Ascending aorta (tissue), 2 donors: Measurements from ENCODE around the gene ABCA10. TPM values are rescaled to one million over a fixed set of nuclear protein-coding genes. Genes with fewer than 3 reads are reported as not detected.
A peak's percentile ranks its signal among the peaks of the same experiment; 100 is the strongest.

Experiments
- DNase-seq, 2 donors: peaks; one replicate each; pipeline ENCODE4 v3.0.0-alpha.2; 2019; ENCODE audit warnings: low spot score in 2 of 2
- H3K27ac ChIP-seq, 2 donors: fragments of 200-600 bp; sonication (generic); one replicate each; pipeline ENCODE4 v1.5.1; 2016 to 2017; ENCODE audit warnings: mild to moderate bottlenecking in 1 of 2
- H3K27me3 ChIP-seq: fragments of 200-600 bp; sonication (generic); one replicate; pipeline ENCODE4 v1.5.1; 2017
- H3K36me3 ChIP-seq, 2 donors: fragments of 200-600 bp; sonication (generic); one replicate each; pipeline ENCODE4 v1.5.1; 2016
- H3K4me1 ChIP-seq, 2 donors: fragments of 200-600 bp; sonication (generic); one replicate each; pipeline ENCODE4 v1.5.1; 2016 to 2017; ENCODE audit warnings: mild to moderate bottlenecking in 1 of 2
- H3K4me3 ChIP-seq, 2 donors: fragments of 200-600 bp; sonication (generic); one replicate each; pipeline ENCODE4 v1.5.1; 2016 to 2017; ENCODE audit warnings: mild to moderate bottlenecking in 1 of 2
- H3K9me3 ChIP-seq, 2 donors: fragments of 200-600 bp; sonication (generic); one replicate each; pipeline ENCODE4 v1.5.1; 2016
- intact Hi-C: fragments of 100-400 bp; cut with DNase I; formaldehyde crosslinking; loops from one replicate; pipeline ENCODE4 v1.15.1; 2023
- total RNA-seq: library from RNA; depleted of rRNA; stranded (reverse); fragments of >200 nt; gene quantifications from one replicate; pipeline ENCODE4 v1.1.0, GENCODE V29; 2016
- TF ChIP-seq, protein P1 (sequence below), 3 experiments: fragments of 200-600 bp in 2 of 3; fragments of 450-650 bp in 1 of 3; sonication (generic) in 2 of 3; IDR thresholded peaks; one replicate each; pipeline ENCODE4 v1.5.1; 2016 to 2019; ENCODE audit warnings: antibody characterized with exemption in 3 of 3, mild to moderate bottlenecking in 1 of 3, moderate library complexity in 1 of 3

The ABCA10 gene
- total RNA-seq, 1 donor from 2014 or later: 6.8 TPM

DNA sequence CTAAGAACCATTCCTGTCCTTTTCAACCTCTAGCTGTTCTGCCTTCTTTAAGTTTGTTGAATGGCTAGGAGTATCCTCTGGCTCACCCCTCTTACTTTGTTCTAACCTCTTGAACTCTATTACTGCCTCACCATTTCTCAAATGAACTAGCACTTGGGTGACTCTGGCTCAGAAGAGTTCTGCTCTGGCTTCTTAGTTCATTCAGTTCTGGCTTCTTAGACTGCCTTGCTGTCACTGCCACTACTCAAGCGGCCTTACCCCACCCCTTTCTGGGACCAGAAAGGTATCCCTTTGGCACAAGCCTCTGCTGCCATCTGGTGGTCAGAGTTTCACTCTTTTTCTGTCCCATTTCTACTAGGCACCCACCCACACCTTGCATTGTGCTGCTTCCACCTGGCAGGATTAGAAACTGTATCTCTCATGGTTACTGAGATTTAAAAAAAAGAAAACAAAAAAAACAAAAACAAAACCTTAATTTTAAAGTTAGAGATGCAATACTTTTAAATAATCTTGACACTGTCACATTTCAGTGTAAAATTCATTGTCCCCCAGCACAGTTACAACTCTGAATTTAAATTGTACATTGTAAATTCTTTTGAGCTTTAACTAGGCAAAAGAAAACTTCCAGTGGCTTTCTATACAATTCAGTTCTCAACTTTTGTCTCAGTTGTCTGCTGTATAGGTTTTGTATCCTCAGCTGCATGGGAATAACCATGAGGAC lies 6.9 kb upstream of the ABCA10 start:
- Histone ChIP-seq H3K4me1 (no peaks in the 10 kb centered on the region), H3K36me3 (no peaks in the 10 kb centered on the region), H3K9me3 (peaks cover 4 to 14% of the 10 kb centered on the region in 2 donors), H3K27ac (no peak overlapping the region), H3K27me3 (no peaks in the 10 kb centered on the region), H3K4me3 (no peak overlapping the region)
- intact Hi-C loops: loop anchor here (10.0 kb wide), 1 partner anchor 261 kb away; no protein-coding TSS in a partner anchor
- TF ChIP-seq, protein P1, sequence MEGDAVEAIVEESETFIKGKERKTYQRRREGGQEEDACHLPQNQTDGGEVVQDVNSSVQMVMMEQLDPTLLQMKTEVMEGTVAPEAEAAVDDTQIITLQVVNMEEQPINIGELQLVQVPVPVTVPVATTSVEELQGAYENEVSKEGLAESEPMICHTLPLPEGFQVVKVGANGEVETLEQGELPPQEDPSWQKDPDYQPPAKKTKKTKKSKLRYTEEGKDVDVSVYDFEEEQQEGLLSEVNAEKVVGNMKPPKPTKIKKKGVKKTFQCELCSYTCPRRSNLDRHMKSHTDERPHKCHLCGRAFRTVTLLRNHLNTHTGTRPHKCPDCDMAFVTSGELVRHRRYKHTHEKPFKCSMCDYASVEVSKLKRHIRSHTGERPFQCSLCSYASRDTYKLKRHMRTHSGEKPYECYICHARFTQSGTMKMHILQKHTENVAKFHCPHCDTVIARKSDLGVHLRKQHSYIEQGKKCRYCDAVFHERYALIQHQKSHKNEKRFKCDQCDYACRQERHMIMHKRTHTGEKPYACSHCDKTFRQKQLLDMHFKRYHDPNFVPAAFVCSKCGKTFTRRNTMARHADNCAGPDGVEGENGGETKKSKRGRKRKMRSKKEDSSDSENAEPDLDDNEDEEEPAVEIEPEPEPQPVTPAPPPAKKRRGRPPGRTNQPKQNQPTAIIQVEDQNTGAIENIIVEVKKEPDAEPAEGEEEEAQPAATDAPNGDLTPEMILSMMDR (IDR thresholded peaks at IDR 0.05): peak; percentile 48 to 61 (median 60)
- peak; percentile 22 to 86 for DNase-seq

DNA sequence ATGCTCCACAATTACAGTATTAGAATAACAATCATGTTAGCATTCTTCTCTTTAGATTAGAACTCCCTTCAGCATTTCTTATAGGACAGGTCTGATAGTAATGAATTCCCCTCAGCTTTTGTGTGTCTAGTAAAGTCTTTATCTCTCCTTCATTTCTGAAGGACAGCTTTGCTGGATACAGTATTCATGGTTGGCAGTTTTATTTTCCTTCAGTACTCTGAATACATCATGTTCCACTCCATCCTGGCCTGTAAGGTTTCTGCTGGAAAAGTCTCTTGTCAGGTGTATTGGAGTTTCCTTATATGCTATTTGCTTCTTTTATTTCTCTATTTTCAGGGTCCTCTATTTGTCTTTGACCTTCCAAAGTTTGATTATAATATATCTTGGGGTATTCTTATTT lies 4.0 kb upstream of the ABCA10 start:
- peaks cover 4 to 14% of the 10 kb centered on the region in 2 donors for H3K9me3 ChIP-seq
- H3K36me3 ChIP-seq: no peaks in the 10 kb centered on the region
- no peak overlapping the region for H3K4me3 ChIP-seq
- DNase-seq: no peak
- TF ChIP-seq, protein P1 (IDR thresholded peaks at IDR 0.05): no peak
- intact Hi-C loops: loop anchor here (10.0 kb wide), 1 partner anchor 258 kb away; no protein-coding TSS in a partner anchor
- H3K27ac ChIP-seq: no peak overlapping the region
- H3K27me3 ChIP-seq: no peaks in the 10 kb centered on the region
- no peaks in the 10 kb centered on the region for H3K4me1 ChIP-seq

DNA sequence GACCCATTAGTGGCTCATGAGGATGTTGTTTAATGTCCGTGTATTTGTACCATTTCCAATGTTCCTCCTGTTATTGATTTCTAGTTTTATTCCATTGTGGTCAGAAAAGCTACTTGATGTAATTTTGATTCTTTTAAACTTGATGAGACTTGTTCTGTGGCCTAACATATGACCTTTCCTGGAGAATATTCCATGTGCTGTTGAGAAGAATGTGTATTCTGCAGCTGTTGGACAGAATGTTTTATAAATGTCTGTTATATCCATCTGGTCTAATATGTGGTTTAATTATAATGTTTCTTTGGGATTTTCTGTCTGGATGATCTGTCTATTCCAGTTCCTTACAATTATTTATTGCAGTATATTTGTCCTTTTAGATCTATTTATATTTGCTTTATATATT lies 2.9 kb upstream of the ABCA10 start:
- H3K27ac ChIP-seq: no peak overlapping the region
- DNase-seq: no peak
- intact Hi-C loops: loop anchor here (10.0 kb wide), 1 partner anchor 257 kb away; no protein-coding TSS in a partner anchor
- TF ChIP-seq, protein P1 (IDR thresholded peaks at IDR 0.05): no peak
- no peaks in the 10 kb centered on the region for H3K27me3 ChIP-seq
- H3K4me1 ChIP-seq: no peaks in the 10 kb centered on the region
- no peaks in the 10 kb centered on the region for H3K36me3 ChIP-seq
- no peak overlapping the region for H3K4me3 ChIP-seq
- peaks cover 4 to 14% of the 10 kb centered on the region in 2 donors for H3K9me3 ChIP-seq

DNA sequence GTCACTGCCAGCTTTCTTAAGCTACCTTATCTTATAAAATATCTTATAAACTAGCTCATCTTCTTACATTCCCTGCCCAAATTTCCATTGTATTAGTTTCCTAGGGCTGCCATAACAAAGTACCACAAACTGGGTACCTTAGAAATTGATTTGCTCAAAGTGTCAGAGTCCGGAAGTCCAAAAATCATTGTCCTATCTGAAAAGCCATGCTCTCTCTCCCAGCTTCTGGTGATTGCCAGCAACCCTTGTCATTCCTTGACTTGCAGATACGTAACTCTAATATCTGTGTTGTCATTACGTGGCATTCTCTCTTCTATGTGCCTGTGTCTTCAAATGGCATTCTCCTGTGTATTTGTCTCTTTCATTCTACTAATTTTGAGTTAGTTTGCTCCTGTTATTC lies 2.3 kb upstream of the ABCA10 start:
- Histone ChIP-seq H3K27ac (no peak overlapping the region), H3K27me3 (no peaks in the 10 kb centered on the region), H3K4me3 (no peak overlapping the region), H3K4me1 (no peaks in the 10 kb centered on the region), H3K9me3 (peaks cover 4 to 14% of the 10 kb centered on the region in 2 donors), H3K36me3 (no peaks in the 10 kb centered on the region)
- TF ChIP-seq, protein P1 (IDR thresholded peaks at IDR 0.05): no peak
- intact Hi-C loops: loop anchor here (10.0 kb wide), 1 partner anchor 256 kb away; no protein-coding TSS in a partner anchor
- no peak for DNase-seq

DNA sequence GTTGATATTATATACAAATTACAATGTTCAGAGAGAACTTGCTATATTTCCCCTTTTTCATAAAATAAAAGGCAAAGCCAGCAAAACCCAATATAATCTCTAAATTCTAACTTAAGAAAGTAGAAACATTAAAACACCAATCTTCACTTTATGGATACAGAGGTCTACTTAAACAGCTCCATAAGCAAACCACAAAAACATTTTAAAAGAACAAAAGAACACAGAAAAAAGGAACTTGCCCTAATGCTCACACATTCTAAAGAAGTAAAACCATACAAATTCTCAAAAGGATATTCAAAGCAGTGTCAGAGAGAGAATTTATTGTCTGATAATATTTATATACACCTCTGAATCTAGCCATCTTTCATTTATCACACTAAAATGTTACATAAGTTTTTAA lies 606 bp downstream of the ABCA10 start:
- peaks cover 4 to 7% of the 10 kb centered on the region in 2 donors for H3K9me3 ChIP-seq
- no peaks in the 10 kb centered on the region for H3K36me3 ChIP-seq
- no peaks in the 10 kb centered on the region for H3K4me1 ChIP-seq
- H3K27me3 ChIP-seq: no peaks in the 10 kb centered on the region
- intact Hi-C loops: no loop called here
- no peak for DNase-seq
- H3K4me3 ChIP-seq: no peak overlapping the region
- TF ChIP-seq, protein P1 (IDR thresholded peaks at IDR 0.05): no peak
- no peak overlapping the region for H3K27ac ChIP-seq
